IMR-90 (cell line): ENCODE data around the gene ADM2. TPM values are rescaled to one million over a fixed set of nuclear protein-coding genes. Genes with fewer than 3 reads are reported as not detected.

Experiments
- ATAC-seq: fragments of 200-7000 bp; cut with Tn5 transposase; 2 replicates; pipeline ENCODE4 v1.9.1; 2020; ENCODE audit warnings: low read depth, mild to moderate bottlenecking, moderate library complexity
- BruUV-seq: library from RNA; stranded (reverse); fragments of 400-500 nt; replicated peaks from 2 replicates; lab custom pipeline; 2021; lab: Mats Ljungman, UMichigan
- CTCF ChIA-PET: fragments of 300-600 bp; formaldehyde crosslinking; extraction: SDS; loops from one replicate; lab custom pipeline; 2021; ENCODE audit warnings: antibody characterized with exemption; lab: Yijun Ruan, JAX
- POLR2A ChIA-PET: fragments of 300-600 bp; sonication (Branson Sonifier 250); formaldehyde crosslinking; loops from one replicate; lab custom pipeline; 2022; ENCODE audit warnings: antibody characterized with exemption; ENCODE audit not compliant: unreplicated experiment; lab: Charles Lee
- DNase-seq: peaks from one replicate; pipeline ENCODE4 v3.0.0; 2013
- H2AFZ ChIP-seq: replicated peaks from 2 replicates; pipeline ENCODE3; 2013; ENCODE audit warnings: low read length, mild to moderate bottlenecking; ENCODE audit not compliant: poor library complexity
- H2AK5ac ChIP-seq: 2 replicates; pipeline ENCODE4 v1.6.1; 2013; ENCODE audit warnings: low read depth, low read length, inconsistent platforms
- H2AK9ac ChIP-seq: replicated peaks from 2 replicates; pipeline ENCODE3; 2013; ENCODE audit warnings: mild to moderate bottlenecking, low read depth, low read length, moderate library complexity; ENCODE audit not compliant: poor library complexity
- H2BK120ac ChIP-seq: 2 replicates; pipeline ENCODE4 v1.6.1; 2013; ENCODE audit warnings: low read depth, low read length, inconsistent platforms
- H2BK15ac ChIP-seq: 3 replicates; pipeline ENCODE4 v1.6.1; 2013; ENCODE audit warnings: low read depth, low read length, inconsistent platforms
- H2BK20ac ChIP-seq: 2 replicates; pipeline ENCODE4 v1.6.1; 2013; ENCODE audit warnings: low read depth, mild to moderate bottlenecking, inconsistent platforms, low read length, moderate library complexity
- H2BK5ac ChIP-seq: 2 replicates; pipeline ENCODE4 v1.6.1; 2013; ENCODE audit warnings: mild to moderate bottlenecking, low read depth, low read length, inconsistent platforms; ENCODE audit not compliant: poor library complexity, severe bottlenecking
- H3K14ac ChIP-seq: replicated peaks from 2 replicates; pipeline ENCODE4 v1.6.1; 2013; ENCODE audit warnings: low read depth, low read length, inconsistent platforms
- H3K18ac ChIP-seq: 2 replicates; pipeline ENCODE4 v1.6.1; 2013; ENCODE audit warnings: low read depth, low read length, control low read depth
- H3K23ac ChIP-seq: 2 replicates; pipeline ENCODE4 v1.6.1; 2013; ENCODE audit warnings: low read depth, low read length, inconsistent platforms
- H3K27ac ChIP-seq: 2 replicates; pipeline ENCODE4 v1.5.1; 2013; ENCODE audit warnings: mild to moderate bottlenecking, control low read depth, low read length; ENCODE audit not compliant: insufficient read depth
- H3K27me3 ChIP-seq: 2 replicates; pipeline ENCODE4 v1.6.1; 2013; ENCODE audit warnings: low read length; ENCODE audit not compliant: control insufficient read depth, insufficient read depth
- H3K36me3 ChIP-seq: 2 replicates; pipeline ENCODE4 v1.6.1; 2013; ENCODE audit warnings: low read length, mixed read lengths; ENCODE audit not compliant: control insufficient read depth, insufficient read depth
- H3K4ac ChIP-seq: 2 replicates; pipeline ENCODE4 v1.6.1; 2013; ENCODE audit warnings: low read depth, low read length, inconsistent platforms
- H3K4me1 ChIP-seq: 2 replicates; pipeline ENCODE4 v1.6.1; 2013; ENCODE audit warnings: low read length, mixed read lengths; ENCODE audit not compliant: control insufficient read depth, insufficient read depth
- H3K4me2 ChIP-seq: 2 replicates; pipeline ENCODE4 v1.6.1; 2013; ENCODE audit warnings: low read depth, mild to moderate bottlenecking, control low read depth, low read length, moderate library complexity
- H3K4me3 ChIP-seq: 2 replicates; pipeline ENCODE4 v1.5.1; 2013; ENCODE audit warnings: low read depth, mild to moderate bottlenecking, control low read depth, low read length, moderate library complexity; ENCODE audit not compliant: insufficient read depth
- H3K56ac ChIP-seq: 2 replicates; pipeline ENCODE4 v1.6.1; 2013; ENCODE audit warnings: low read length, inconsistent platforms; ENCODE audit not compliant: insufficient read depth; ENCODE audit errors: extremely low read depth
- H3K79me1 ChIP-seq, 2 experiments: 2 replicates each; pipeline ENCODE4 v1.6.1; 2013; ENCODE audit warnings: low read length in 2 of 2, inconsistent platforms in 1 of 2, low read depth in 1 of 2
- H3K9ac ChIP-seq: 2 replicates; pipeline ENCODE4 v1.6.1; 2013; ENCODE audit warnings: low read depth, low read length, control low read depth
- H3K9me1 ChIP-seq: 2 replicates; pipeline ENCODE4 v1.6.1; 2013; ENCODE audit warnings: low read length, inconsistent platforms; ENCODE audit not compliant: insufficient read depth
- H3K9me3 ChIP-seq: 2 replicates; pipeline ENCODE4 v1.6.1; 2013; ENCODE audit warnings: low read length; ENCODE audit not compliant: control insufficient read depth, insufficient read depth
- H4K20me1 ChIP-seq: 2 replicates; pipeline ENCODE4 v1.6.1; 2013; ENCODE audit warnings: low read length, inconsistent platforms; ENCODE audit not compliant: insufficient read depth
- H4K5ac ChIP-seq: 2 replicates; pipeline ENCODE4 v1.6.1; 2013; ENCODE audit warnings: mild to moderate bottlenecking, low read depth, low read length, control low read depth
- H4K8ac ChIP-seq, 2 experiments: 2 replicates each; pipeline ENCODE4 v1.6.1; 2013; ENCODE audit warnings: low read depth in 2 of 2, low read length in 2 of 2, control low read depth in 1 of 2, inconsistent platforms in 1 of 2
- H4K91ac ChIP-seq: 2 replicates; pipeline ENCODE4 v1.6.1; 2013; ENCODE audit warnings: low read depth, low read length, inconsistent platforms; ENCODE audit not compliant: insufficient read depth
- CEBPB ChIP-seq: IDR thresholded peaks from 2 replicates; pipeline ENCODE4 v1.6.1; 2012; ENCODE audit warnings: low read depth, low read length, improper control_type of control experiment
- CHD1 ChIP-seq: IDR thresholded peaks from 2 replicates; pipeline ENCODE4 v1.6.1; 2012; ENCODE audit warnings: low read depth, low read length, improper control_type of control experiment
- CTCF ChIP-seq: conservative IDR thresholded peaks from 2 replicates; pipeline ENCODE4 v1.5.1; 2012; ENCODE audit warnings: mild to moderate bottlenecking, low read depth, low read length, improper control_type of control experiment
- FOS ChIP-seq: fragments of 150-350 bp; IDR thresholded peaks from 2 replicates; pipeline ENCODE4 v1.6.1; 2016; ENCODE audit warnings: low read depth, low read length
- MAZ ChIP-seq: IDR thresholded peaks from 2 replicates; pipeline ENCODE4 v1.6.1; 2012; ENCODE audit warnings: low read depth, mild to moderate bottlenecking, low read length, improper control_type of control experiment, moderate library complexity, borderline replicate concordance
- MXI1 ChIP-seq: IDR thresholded peaks from 2 replicates; pipeline ENCODE4 v1.6.1; 2012; ENCODE audit warnings: low read depth, mild to moderate bottlenecking, low read length, moderate library complexity, borderline replicate concordance
- NFE2L2 ChIP-seq: fragments of 150-350 bp; IDR thresholded peaks from 2 replicates; pipeline ENCODE4 v1.6.1; 2016; ENCODE audit warnings: low read depth, mild to moderate bottlenecking, low read length
- POLR2A ChIP-seq: IDR thresholded peaks from 2 replicates; pipeline ENCODE4 v1.6.1; 2012; ENCODE audit warnings: mild to moderate bottlenecking, low read depth, low read length
- USF2 ChIP-seq: fragments of 150-350 bp; IDR thresholded peaks from 2 replicates; pipeline ENCODE4 v1.6.1; 2017; ENCODE audit warnings: mild to moderate bottlenecking, antibody characterized with exemption, low read length, low read depth
- WGBS, 2 experiments: methylation state at CpG; one replicate each; pipeline versions ENCODE4 v1.1.5 to v1.1.7; 2013; ENCODE audit warnings: missing lambda C conversion rate in 2 of 2; ENCODE audit not compliant: insufficient read length in 1 of 2; ENCODE audit errors: extremely low coverage in 2 of 2; 5-methylcytosine and 5-hydroxymethylcytosine counted together
- dilution Hi-C: fragments of 300-500 bp; cut with HindIII; formaldehyde crosslinking; loops from one replicate; pipeline ENCODE4 v1.14.3; 2018; ENCODE audit warnings: low sequenced_read_pairs; ENCODE audit not compliant: unreplicated experiment
- in situ Hi-C: fragments of 300-500 bp; cut with MboI; formaldehyde crosslinking; loops from 3 replicates; pipeline ENCODE4 v1.14.3; 2019; ENCODE audit warnings: low sequenced_read_pairs, inconsistent platforms, mixed read lengths
- intact Hi-C: fragments of 100-400 bp; cut with micrococcal nuclease; formaldehyde crosslinking; loops from 2 replicates; pipeline ENCODE4 v1.10.0; 2022
- polyA plus RNA-seq, 3 experiments: library from polyadenylated mRNA; depleted of rRNA; stranded (reverse); fragments of >200 nt; gene quantifications; 2 replicates each; pipeline ENCODE4 v1.2.3, GENCODE V29; 2012; ENCODE audit warnings: low replicate concordance in 1 of 3
- total RNA-seq: library from RNA; depleted of rRNA; stranded (reverse); fragments of >200 nt; gene quantifications from 2 replicates; pipeline ENCODE4 v1.2.3, GENCODE V29; 2012

Gene ADM2
- total and polyA plus RNA-seq, 2 of the 4 experiments (the other 2 are of a cell fraction), result 0.18 to 2.3 TPM

- H3K9me1 ChIP-seq, result peaks cover 4% of the 10 kb centered on the region; the same call in 1 of the 2 replicates
- H2BK120ac ChIP-seq, result peak within 1 kb of the TSS; percentile 73
- peak within 1 kb of the TSS; percentile 0; the same call in 1 of the 3 replicates for H2BK15ac ChIP-seq
- H3K18ac ChIP-seq, result peak within 1 kb of the TSS; percentile 81; the same call in 1 of the 2 replicates
- peak within 1 kb of the TSS; percentile 87 for H3K14ac ChIP-seq
- peak within 1 kb of the TSS; percentile 90 to 96 for H4K8ac ChIP-seq
- H2AK9ac ChIP-seq, result peak within 1 kb of the TSS; percentile 100
- dilution Hi-C loops, result no loop called here
- peak within 1 kb of the TSS; percentile 97 for H2AK5ac ChIP-seq
- peak within 1 kb of the TSS; percentile 81 for H3K56ac ChIP-seq
- H3K9ac ChIP-seq, result peak within 1 kb of the TSS; percentile 98
- CTCF ChIA-PET, result interaction anchor here (0.6 to 1.5 kb wide), 3 partner anchors 9 to 56 kb away, joined by 3 to 6 read pairs (median 3); partner anchors contain the start of gene SCO2
- DNase-seq (no peak), ATAC-seq (peak; percentile 90)
- H2BK20ac ChIP-seq, result no peak within 1 kb of the TSS
- no peaks in the 10 kb centered on the region for H3K27me3 ChIP-seq
- in situ Hi-C loops, result no loop called here
- WGBS, 2 experiments, result 0% methylated on average over 5 of the region's 62 CpGs; no CpG with 5 or more reads in 1 of the 2 experiments
- intact Hi-C loops, result no loop called here
- H3K4me1 ChIP-seq, result peaks cover 4% of the 10 kb centered on the region
- H3K27ac ChIP-seq, result peak within 1 kb of the TSS; percentile 95
- H4K91ac ChIP-seq, result peak within 1 kb of the TSS; percentile 86
- H3K23ac ChIP-seq, result peak within 1 kb of the TSS; percentile 73
- peak within 1 kb of the TSS; percentile 97 for H3K4ac ChIP-seq
- H4K5ac ChIP-seq, result peak within 1 kb of the TSS; percentile 98
- TF ChIP-seq NFE2L2, result no peak
- peak; percentile 72; the same call in 1 of the 2 replicates for TF ChIP-seq MXI1
- no peak for TF ChIP-seq CEBPB
- TF ChIP-seq FOS, result no peak
- TF ChIP-seq USF2, result no peak
- TF ChIP-seq CHD1, result no peak
- peak; percentile 69 for TF ChIP-seq POLR2A
- no peak for TF ChIP-seq CTCF
- peak; percentile 31; the same call in 1 of the 2 replicates for TF ChIP-seq MAZ
- peak within 1 kb of the TSS; percentile 99 for H2AFZ ChIP-seq
- no TSS peak for BruUV-seq
- peak within 1 kb of the TSS; percentile 95 for H3K4me2 ChIP-seq
- H3K36me3 ChIP-seq, result peaks cover 23% of the 10 kb centered on the region
- peak within 1 kb of the TSS; percentile 92 for H2BK5ac ChIP-seq
- H4K20me1 ChIP-seq, result no peaks in the 10 kb centered on the region; the same call in 1 of the 2 replicates
- peak within 1 kb of the TSS; percentile 100 for H3K4me3 ChIP-seq
- H3K9me3 ChIP-seq, result no peaks in the 10 kb centered on the region
- H3K79me1 ChIP-seq, result peaks cover 15 to 56% of the 10 kb centered on the region in 2 experiments
- POLR2A ChIA-PET, result interaction anchor here (0.6 to 0.9 kb wide), 3 partner anchors 14 to 85 kb away, joined by 3 to 4 read pairs (median 3); partner anchors contain the start of gene SCO2
Measured at GRCh38 chr22:50507421-50507990, 26.2 kb downstream of the ADM2 start, which contains the start of gene LMF2. Gene LMF2 (minus strand): TSS chr22:50507702. CDS start chr22:50507675, 27 bp downstream.
